HCT116 (cell line): ENCODE data around the gene SUSD5. TPM values are rescaled to one million over a fixed set of nuclear protein-coding genes. Genes with fewer than 3 reads are reported as not detected.

ENCODE experiments used
- ATAC-seq: fragments of 200-7000 bp; cut with Tn5 transposase; 2 replicates; pipeline ENCODE4 v1.9.1; 2020; ENCODE audit warnings: mild to moderate bottlenecking, moderate library complexity
- BruUV-seq: library from RNA; stranded (reverse); fragments of 400-500 nt; replicated peaks from 2 replicates; lab custom pipeline; 2021; lab: Mats Ljungman, UMichigan
- CTCF ChIA-PET: fragments of 300-600 bp; sonication (Branson Sonifier 250); formaldehyde crosslinking; loops from one replicate; lab custom pipeline; 2021; ENCODE audit warnings: antibody characterized with exemption; lab: Charles Lee
- POLR2A ChIA-PET: fragments of 300-600, 350-600 bp; sonication (Branson Sonifier 250); formaldehyde crosslinking; loops from one replicate; lab custom pipeline; 2021; ENCODE audit warnings: antibody characterized with exemption; lab: Charles Lee
- RAD21 ChIA-PET, 2 experiments: fragments of 300-600 bp; sonication (Branson Sonifier 250); formaldehyde crosslinking; loops; one replicate each; lab custom pipeline; 2023; ENCODE audit warnings: low total read pairs in 2 of 2; ENCODE audit not compliant: uncharacterized antibody in 2 of 2, unreplicated experiment in 2 of 2, low non-redundant PET in 1 of 2; lab: Charles Lee
- DNase-seq: peaks from one replicate; pipeline ENCODE4 v3.0.0-alpha.2; 2010; ENCODE audit warnings: low read depth, low spot score
- H2AFZ ChIP-seq: fragments of 200-600 bp; shearing (Covaris generic), sonication (generic); 2 replicates; pipeline ENCODE4 v1.6.1; 2017; ENCODE audit warnings: low read depth, mixed run types, mixed read lengths, antibody characterized with exemption, low read length; ENCODE audit not compliant: poor library complexity, severe bottlenecking
- H3K27ac ChIP-seq: 2 replicates; pipeline ENCODE4 v1.5.1; 2012; ENCODE audit warnings: low read depth, low read length
- H3K27me3 ChIP-seq: fragments of 200-600 bp; sonication (generic); 2 replicates; pipeline ENCODE4 v1.6.1; 2016; ENCODE audit warnings: mixed run types, low read length, mixed read lengths; ENCODE audit not compliant: insufficient read depth
- H3K36me3 ChIP-seq, 2 experiments: fragments of 200-500 bp in 1 of 2; fragments of 200-600 bp in 1 of 2; sonication (Bioruptor generic) in 1 of 2; sonication (generic) in 1 of 2; 2 replicates each; pipeline versions ENCODE4 v1.5.1 to v1.6.1; 2014 to 2016; ENCODE audit warnings: low read length in 2 of 2, inconsistent platforms in 1 of 2, mixed read lengths in 1 of 2, mixed run types in 1 of 2; ENCODE audit not compliant: insufficient read depth in 2 of 2, control insufficient read depth in 1 of 2
- H3K4me1 ChIP-seq, 2 experiments: fragments of 200-600 bp in 1 of 2; sonication (generic) in 1 of 2; 2 replicates each; pipeline versions ENCODE4 v1.5.1 to v1.6.1; 2012 to 2017; ENCODE audit warnings: low read length in 2 of 2, inconsistent platforms in 1 of 2, mild to moderate bottlenecking in 1 of 2, mixed read lengths in 1 of 2, mixed run types in 1 of 2, moderate library complexity in 1 of 2; ENCODE audit not compliant: insufficient read depth in 2 of 2, control insufficient read depth in 1 of 2
- H3K4me2 ChIP-seq: fragments of 200-600 bp; sonication (generic); 2 replicates; pipeline ENCODE4 v1.6.1; 2017; ENCODE audit warnings: mixed run types, low read length, mixed read lengths
- H3K4me3 ChIP-seq, 2 experiments: fragments of 200-600 bp in 1 of 2; sonication (generic) in 1 of 2; replicated peaks in 1 of 2; 2 replicates each; pipeline ENCODE4 v1.5.1; 2011 to 2016; ENCODE audit warnings: low read length in 2 of 2, control low read depth in 1 of 2, low read depth in 1 of 2, mild to moderate bottlenecking in 1 of 2, mixed read lengths in 1 of 2, mixed run types in 1 of 2
- H3K79me2 ChIP-seq: fragments of 200-600 bp; sonication (generic); 2 replicates; pipeline ENCODE4 v1.6.1; 2017; ENCODE audit warnings: mild to moderate bottlenecking, mixed run types, low read length, moderate library complexity, mixed read lengths; ENCODE audit not compliant: insufficient read depth
- H3K9ac ChIP-seq: fragments of 200-600 bp; sonication (generic); 2 replicates; pipeline ENCODE4 v1.6.1; 2016; ENCODE audit warnings: low read length, mixed read lengths
- H3K9me2 ChIP-seq: fragments of 200-600 bp; sonication (generic), shearing (Covaris generic); 2 replicates; pipeline ENCODE4 v1.6.1; 2017; ENCODE audit warnings: mixed run types, mild to moderate bottlenecking, moderate library complexity; ENCODE audit not compliant: insufficient read depth
- H3K9me3 ChIP-seq, 2 experiments: fragments of 200-500 bp in 1 of 2; fragments of 200-600 bp in 1 of 2; sonication (Bioruptor generic) in 1 of 2; sonication (generic) in 1 of 2; 2 replicates each; pipeline ENCODE4 v1.6.1; 2014 to 2017; ENCODE audit warnings: low read length in 2 of 2, mixed read lengths in 2 of 2, inconsistent platforms in 1 of 2, low read depth in 1 of 2, mild to moderate bottlenecking in 1 of 2, mixed run types in 1 of 2, moderate library complexity in 1 of 2; ENCODE audit not compliant: control insufficient read depth in 1 of 2, insufficient read depth in 1 of 2
- H4K20me1 ChIP-seq: fragments of 200-600 bp; sonication (generic), shearing (Covaris generic); 2 replicates; pipeline ENCODE4 v1.6.1; 2017; ENCODE audit warnings: mixed run types, mild to moderate bottlenecking, moderate library complexity; ENCODE audit not compliant: insufficient read depth
- POLR2A ChIP-seq: IDR thresholded peaks from 2 replicates; pipeline ENCODE4 v1.7.0; 2011; ENCODE audit warnings: borderline replicate concordance; ENCODE audit not compliant: insufficient read depth, insufficient read length; ENCODE audit errors: extremely low read depth
- SP1 ChIP-seq: IDR thresholded peaks from 2 replicates; pipeline ENCODE4 v1.6.1; 2012; ENCODE audit warnings: low read depth
- intact Hi-C: fragments of 100-400 bp; cut with micrococcal nuclease; formaldehyde crosslinking; loops from 2 replicates; pipeline ENCODE4 v1.10.0; 2022
- total RNA-seq: library from RNA; stranded (reverse); gene quantifications from one replicate; pipeline ENCODE4 v1.2.1, GENCODE V29; 2021; ENCODE audit not compliant: unreplicated experiment
- TF ChIP-seq, protein P1 (sequence below): IDR thresholded peaks from 2 replicates; pipeline ENCODE4 v1.6.1; 2012; ENCODE audit warnings: low read depth
- TF ChIP-seq, protein P2 (sequence below): IDR thresholded peaks from 2 replicates; pipeline ENCODE4 v1.6.1; 2012

Gene SUSD5
- total RNA-seq, 1 experiment from 2014 or later = not detected

DNA sequence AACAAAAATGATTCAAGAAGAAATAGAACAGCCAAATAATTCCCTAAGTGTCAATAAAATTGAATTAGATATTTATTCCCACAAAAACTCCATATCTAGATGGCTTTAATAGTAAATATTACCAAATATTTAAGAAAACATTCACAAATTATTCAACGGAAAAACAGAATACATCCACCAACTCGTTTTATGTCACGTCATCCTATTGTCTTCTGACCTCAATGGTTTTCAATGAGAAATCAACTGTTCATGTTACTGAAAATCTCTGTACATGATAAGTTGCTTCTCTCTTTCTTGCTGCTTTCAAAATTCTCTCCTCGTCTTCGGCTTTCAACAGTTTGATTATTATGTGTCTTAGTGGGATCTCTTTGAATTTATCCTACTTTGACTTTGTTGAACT lies 41.5 kb upstream of the SUSD5 start:
- POLR2A ChIA-PET = no interaction called here
- no TSS peak for BruUV-seq
- H3K9me2 ChIP-seq = no peaks in the 10 kb centered on the region
- CTCF ChIA-PET = no interaction called here
- H3K27ac ChIP-seq = no peak overlapping the region
- H3K9ac ChIP-seq = no peak overlapping the region
- no peak overlapping the region for H3K4me3 ChIP-seq
- RAD21 ChIA-PET = no interaction called here
- no peak for DNase-seq
- no peak overlapping the region for H2AFZ ChIP-seq
- no peaks in the 10 kb centered on the region for H3K79me2 ChIP-seq
- H3K4me2 ChIP-seq = no peak overlapping the region
- H3K36me3 ChIP-seq = no peaks in the 10 kb centered on the region
- intact Hi-C loops = no loop called here
- no peaks in the 10 kb centered on the region for H3K4me1 ChIP-seq
- H4K20me1 ChIP-seq = no peaks in the 10 kb centered on the region
- H3K27me3 ChIP-seq = no peaks in the 10 kb centered on the region
- TF ChIP-seq, protein P1, sequence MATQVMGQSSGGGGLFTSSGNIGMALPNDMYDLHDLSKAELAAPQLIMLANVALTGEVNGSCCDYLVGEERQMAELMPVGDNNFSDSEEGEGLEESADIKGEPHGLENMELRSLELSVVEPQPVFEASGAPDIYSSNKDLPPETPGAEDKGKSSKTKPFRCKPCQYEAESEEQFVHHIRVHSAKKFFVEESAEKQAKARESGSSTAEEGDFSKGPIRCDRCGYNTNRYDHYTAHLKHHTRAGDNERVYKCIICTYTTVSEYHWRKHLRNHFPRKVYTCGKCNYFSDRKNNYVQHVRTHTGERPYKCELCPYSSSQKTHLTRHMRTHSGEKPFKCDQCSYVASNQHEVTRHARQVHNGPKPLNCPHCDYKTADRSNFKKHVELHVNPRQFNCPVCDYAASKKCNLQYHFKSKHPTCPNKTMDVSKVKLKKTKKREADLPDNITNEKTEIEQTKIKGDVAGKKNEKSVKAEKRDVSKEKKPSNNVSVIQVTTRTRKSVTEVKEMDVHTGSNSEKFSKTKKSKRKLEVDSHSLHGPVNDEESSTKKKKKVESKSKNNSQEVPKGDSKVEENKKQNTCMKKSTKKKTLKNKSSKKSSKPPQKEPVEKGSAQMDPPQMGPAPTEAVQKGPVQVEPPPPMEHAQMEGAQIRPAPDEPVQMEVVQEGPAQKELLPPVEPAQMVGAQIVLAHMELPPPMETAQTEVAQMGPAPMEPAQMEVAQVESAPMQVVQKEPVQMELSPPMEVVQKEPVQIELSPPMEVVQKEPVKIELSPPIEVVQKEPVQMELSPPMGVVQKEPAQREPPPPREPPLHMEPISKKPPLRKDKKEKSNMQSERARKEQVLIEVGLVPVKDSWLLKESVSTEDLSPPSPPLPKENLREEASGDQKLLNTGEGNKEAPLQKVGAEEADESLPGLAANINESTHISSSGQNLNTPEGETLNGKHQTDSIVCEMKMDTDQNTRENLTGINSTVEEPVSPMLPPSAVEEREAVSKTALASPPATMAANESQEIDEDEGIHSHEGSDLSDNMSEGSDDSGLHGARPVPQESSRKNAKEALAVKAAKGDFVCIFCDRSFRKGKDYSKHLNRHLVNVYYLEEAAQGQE = no peak
- TF ChIP-seq, protein P2, sequence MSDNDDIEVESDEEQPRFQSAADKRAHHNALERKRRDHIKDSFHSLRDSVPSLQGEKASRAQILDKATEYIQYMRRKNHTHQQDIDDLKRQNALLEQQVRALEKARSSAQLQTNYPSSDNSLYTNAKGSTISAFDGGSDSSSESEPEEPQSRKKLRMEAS = no peak
- H3K9me3 ChIP-seq = no peaks in the 10 kb centered on the region
- no peak for ATAC-seq

- H3K9me2 ChIP-seq = no peaks in the 10 kb centered on the region
- RAD21 ChIA-PET = no interaction called here
- no peak overlapping the region for H3K27ac ChIP-seq
- H3K27me3 ChIP-seq = no peaks in the 10 kb centered on the region
- peak overlapping the region; percentile 3 for H2AFZ ChIP-seq
- DNase-seq (no peak), ATAC-seq (no peak)
- no peak overlapping the region for H3K9ac ChIP-seq
- H3K4me3 ChIP-seq = no peak overlapping the region
- H4K20me1 ChIP-seq = no peaks in the 10 kb centered on the region
- H3K79me2 ChIP-seq = no peaks in the 10 kb centered on the region
- no peaks in the 10 kb centered on the region for H3K9me3 ChIP-seq
- H3K4me2 ChIP-seq = no peak overlapping the region
- intact Hi-C loops = no loop called here
- TF ChIP-seq SP1 = no peak
- TF ChIP-seq POLR2A = no peak
- BruUV-seq = no TSS peak
- H3K4me1 ChIP-seq = no peaks in the 10 kb centered on the region
- CTCF ChIA-PET = no interaction called here
- no peaks in the 10 kb centered on the region for H3K36me3 ChIP-seq
- POLR2A ChIA-PET = no interaction called here
Observed at GRCh38 chr3:33256249-33256648, 37.6 kb upstream of the SUSD5 start.
